ENCODE measurements around the gene ABI1. TPM values are rescaled to one million over a fixed set of nuclear protein-coding genes. Genes with fewer than 3 reads are reported as not detected.

Gene ABI1
- total and polyA plus RNA-seq, 2 of the 4 experiments (the other 2 are of a cell fraction), result 49.6 to 71.3 TPM

- CTCF ChIA-PET, result no interaction called here
- WGBS, 2 experiments (ENCODE audit: extremely low coverage in 2 of 2, insufficient read length in 1 of 2), result no CpG with 5 or more reads among the region's 3 CpGs
- intact Hi-C loops (cut with micrococcal nuclease), result loop anchor here (5.0 kb wide), 1 partner anchor 35 kb away; no protein-coding TSS in a partner anchor
Measured at GRCh38 chr10:26841733-26842317, 18.9 kb downstream of the ABI1 start.

More at GRCh38 chr10:26841733-26842317, 18.9 kb downstream of the ABI1 start:
- Histone ChIP-seq H4K91ac (ENCODE audit: insufficient read depth, low read depth, low read length) (no peak overlapping the region), H3K27ac (ENCODE audit: insufficient read depth, low read length) (no peak overlapping the region), H2BK15ac (ENCODE audit: low read depth, low read length) (no peak overlapping the region), H3K18ac (ENCODE audit: low read depth, low read length) (no peak overlapping the region), H4K20me1 (ENCODE audit: insufficient read depth, low read length) (peaks cover 70% of the 10 kb centered on the region), H2AK9ac (replicated peaks; ENCODE audit: low read depth, low read length, poor library complexity) (no peak overlapping the region), H4K5ac (ENCODE audit: low read depth, low read length) (no peak overlapping the region), H2AK5ac (ENCODE audit: low read depth, low read length) (no peak overlapping the region), H4K8ac (ENCODE audit: low read depth in 2 of 2, low read length in 2 of 2) (no peak overlapping the region), H3K14ac (replicated peaks; ENCODE audit: low read depth, low read length) (no peak overlapping the region), H3K4me3 (ENCODE audit: insufficient read depth, low read depth, low read length) (no peak overlapping the region), H3K36me3 (ENCODE audit: control insufficient read depth, insufficient read depth, low read length) (no peaks in the 10 kb centered on the region), H3K9ac (ENCODE audit: low read depth, low read length) (no peak overlapping the region), H3K79me1 (ENCODE audit: low read depth in 1 of 2, low read length in 2 of 2) (peaks cover 24 to 65% of the 10 kb centered on the region in 2 experiments), H3K4ac (ENCODE audit: low read depth, low read length) (no peak overlapping the region), H2AFZ (replicated peaks; ENCODE audit: low read length, poor library complexity) (no peak overlapping the region), H3K9me3 (ENCODE audit: control insufficient read depth, insufficient read depth, low read length) (no peaks in the 10 kb centered on the region), H2BK120ac (ENCODE audit: low read depth, low read length) (no peak overlapping the region), H3K9me1 (ENCODE audit: insufficient read depth, low read length) (peaks cover 14% of the 10 kb centered on the region; the same call in 1 of the 2 replicates), H3K23ac (ENCODE audit: low read depth, low read length) (no peak overlapping the region), H3K4me1 (ENCODE audit: control insufficient read depth, insufficient read depth, low read length) (peaks cover 5% of the 10 kb centered on the region), H3K56ac (ENCODE audit: extremely low read depth, insufficient read depth, low read length) (no peak overlapping the region), H2BK5ac (ENCODE audit: low read depth, low read length, poor library complexity, severe bottlenecking) (no peak overlapping the region), H3K4me2 (ENCODE audit: low read depth, low read length) (no peak overlapping the region), H2BK20ac (ENCODE audit: low read depth, low read length) (no peak overlapping the region), H3K27me3 (ENCODE audit: control insufficient read depth, insufficient read depth, low read length) (no peaks in the 10 kb centered on the region)
- TF ChIP-seq CEBPB (IDR thresholded peaks at IDR 0.05; ENCODE audit: low read depth, low read length) (no peak), ELK1 (IDR thresholded peaks at IDR 0.05; ENCODE audit: borderline replicate concordance, low read depth, low read length) (no peak), MXI1 (IDR thresholded peaks at IDR 0.05; ENCODE audit: borderline replicate concordance, low read depth, low read length) (no peak), BHLHE40 (IDR thresholded peaks at IDR 0.05; ENCODE audit: low read depth, low read length) (no peak), FOS (IDR thresholded peaks at IDR 0.05; ENCODE audit: low read depth, low read length) (no peak), SMC3 (IDR thresholded peaks at IDR 0.05; ENCODE audit: low read depth, low read length) (no peak), NFE2L2 (IDR thresholded peaks at IDR 0.05; ENCODE audit: low read depth, low read length) (no peak), POLR2A (IDR thresholded peaks at IDR 0.05; ENCODE audit: low read depth, low read length) (no peak), RAD21 (IDR thresholded peaks at IDR 0.05; ENCODE audit: low read length) (no peak), RFX5 (IDR thresholded peaks at IDR 0.05; ENCODE audit: low read depth, low read length) (no peak), RCOR1 (IDR thresholded peaks at IDR 0.05; ENCODE audit: insufficient replicate concordance, low read length) (no peak), MAZ (IDR thresholded peaks at IDR 0.05; ENCODE audit: borderline replicate concordance, low read depth, low read length) (no peak), CHD1 (IDR thresholded peaks at IDR 0.05; ENCODE audit: low read depth, low read length) (no peak), MAFK (IDR thresholded peaks at IDR 0.05; ENCODE audit: low read depth, low read length) (no peak)
- TF ChIP-seq, protein P1, sequence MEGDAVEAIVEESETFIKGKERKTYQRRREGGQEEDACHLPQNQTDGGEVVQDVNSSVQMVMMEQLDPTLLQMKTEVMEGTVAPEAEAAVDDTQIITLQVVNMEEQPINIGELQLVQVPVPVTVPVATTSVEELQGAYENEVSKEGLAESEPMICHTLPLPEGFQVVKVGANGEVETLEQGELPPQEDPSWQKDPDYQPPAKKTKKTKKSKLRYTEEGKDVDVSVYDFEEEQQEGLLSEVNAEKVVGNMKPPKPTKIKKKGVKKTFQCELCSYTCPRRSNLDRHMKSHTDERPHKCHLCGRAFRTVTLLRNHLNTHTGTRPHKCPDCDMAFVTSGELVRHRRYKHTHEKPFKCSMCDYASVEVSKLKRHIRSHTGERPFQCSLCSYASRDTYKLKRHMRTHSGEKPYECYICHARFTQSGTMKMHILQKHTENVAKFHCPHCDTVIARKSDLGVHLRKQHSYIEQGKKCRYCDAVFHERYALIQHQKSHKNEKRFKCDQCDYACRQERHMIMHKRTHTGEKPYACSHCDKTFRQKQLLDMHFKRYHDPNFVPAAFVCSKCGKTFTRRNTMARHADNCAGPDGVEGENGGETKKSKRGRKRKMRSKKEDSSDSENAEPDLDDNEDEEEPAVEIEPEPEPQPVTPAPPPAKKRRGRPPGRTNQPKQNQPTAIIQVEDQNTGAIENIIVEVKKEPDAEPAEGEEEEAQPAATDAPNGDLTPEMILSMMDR (conservative IDR thresholded peaks at IDR 0.05; ENCODE audit: low read depth, low read length), result no peak
- TF ChIP-seq, protein P2, sequence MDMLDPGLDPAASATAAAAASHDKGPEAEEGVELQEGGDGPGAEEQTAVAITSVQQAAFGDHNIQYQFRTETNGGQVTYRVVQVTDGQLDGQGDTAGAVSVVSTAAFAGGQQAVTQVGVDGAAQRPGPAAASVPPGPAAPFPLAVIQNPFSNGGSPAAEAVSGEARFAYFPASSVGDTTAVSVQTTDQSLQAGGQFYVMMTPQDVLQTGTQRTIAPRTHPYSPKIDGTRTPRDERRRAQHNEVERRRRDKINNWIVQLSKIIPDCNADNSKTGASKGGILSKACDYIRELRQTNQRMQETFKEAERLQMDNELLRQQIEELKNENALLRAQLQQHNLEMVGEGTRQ (IDR thresholded peaks at IDR 0.05; ENCODE audit: low read depth, low read length), result no peak
- DNase-seq, result no peak
- ATAC-seq (ENCODE audit: low read depth), result no peak
- POLR2A ChIA-PET (ENCODE audit: unreplicated experiment), result interaction anchor here (0.5 kb wide), 1 partner anchor 11 kb away, joined by 3 read pairs; no protein-coding TSS in a partner anchor
- in situ Hi-C loops (cut with MboI; ENCODE audit: low sequenced_read_pairs) (no loop called here), dilution Hi-C loops (cut with HindIII; ENCODE audit: low sequenced_read_pairs, unreplicated experiment) (no loop called here)
- BruUV-seq (replicated peaks), result no TSS peak
